Measurements from ENCODE around the gene ERVH48-1.
"Not testable (repeated sequence)": the region's sequence is repeated elsewhere in the genome, so short reads cannot be mapped to it uniquely, and the experiment has no call there.

ERVH48-1 gene

DNA sequence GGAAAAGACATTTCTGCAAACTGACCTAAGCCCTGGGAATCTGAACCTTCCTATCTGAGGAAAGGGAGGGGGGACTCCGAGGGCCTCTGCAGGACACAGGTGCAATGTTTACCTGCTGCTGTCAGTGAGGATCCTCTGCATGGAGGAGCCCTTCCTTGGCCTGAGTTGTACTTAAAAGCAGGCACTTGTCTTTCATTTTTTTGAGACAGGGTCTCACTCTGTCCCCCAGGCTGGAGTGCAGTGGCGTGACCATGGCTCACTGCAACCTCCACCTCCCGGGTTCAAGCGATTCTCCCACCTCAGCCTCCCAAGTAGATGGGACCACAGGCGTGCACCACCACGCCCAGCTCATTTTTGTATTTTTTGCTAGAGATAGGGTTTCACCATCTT is 13.2 kb upstream of the ERVH48-1 start:
- DNase-seq: not testable (repeated sequence)

DNA sequence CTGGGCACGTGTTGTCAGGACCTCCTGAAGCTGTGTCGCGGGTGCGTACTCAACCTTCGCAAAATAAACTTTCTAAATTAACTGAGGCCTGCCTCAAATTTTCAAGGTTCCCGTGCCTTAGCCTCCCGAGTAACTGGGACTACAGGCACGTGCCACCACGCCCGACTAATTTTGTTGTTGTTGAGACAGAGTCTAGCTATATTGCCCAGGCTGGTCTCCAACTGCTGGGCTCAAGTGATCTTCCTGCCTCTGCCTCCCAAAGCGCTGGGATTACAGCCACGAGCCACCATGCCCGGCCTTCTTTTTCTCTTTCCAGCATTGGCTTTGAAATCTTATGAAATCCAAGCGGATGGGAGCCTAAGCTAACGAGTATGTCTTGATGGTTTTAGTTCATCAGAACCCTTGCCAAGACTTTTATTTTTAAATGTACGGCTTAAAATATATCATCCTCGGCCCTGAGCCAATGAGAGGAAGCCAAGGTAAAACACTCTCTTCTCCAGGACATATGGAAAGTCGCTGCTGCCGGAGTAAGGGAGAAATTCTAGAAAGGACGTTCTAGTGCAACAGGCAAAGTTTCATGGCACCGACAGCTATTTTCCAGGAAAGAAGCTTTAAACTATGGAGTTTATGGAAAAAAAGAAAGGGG is 12.7 kb upstream of the ERVH48-1 start:
- DNase-seq: no peak

DNA sequence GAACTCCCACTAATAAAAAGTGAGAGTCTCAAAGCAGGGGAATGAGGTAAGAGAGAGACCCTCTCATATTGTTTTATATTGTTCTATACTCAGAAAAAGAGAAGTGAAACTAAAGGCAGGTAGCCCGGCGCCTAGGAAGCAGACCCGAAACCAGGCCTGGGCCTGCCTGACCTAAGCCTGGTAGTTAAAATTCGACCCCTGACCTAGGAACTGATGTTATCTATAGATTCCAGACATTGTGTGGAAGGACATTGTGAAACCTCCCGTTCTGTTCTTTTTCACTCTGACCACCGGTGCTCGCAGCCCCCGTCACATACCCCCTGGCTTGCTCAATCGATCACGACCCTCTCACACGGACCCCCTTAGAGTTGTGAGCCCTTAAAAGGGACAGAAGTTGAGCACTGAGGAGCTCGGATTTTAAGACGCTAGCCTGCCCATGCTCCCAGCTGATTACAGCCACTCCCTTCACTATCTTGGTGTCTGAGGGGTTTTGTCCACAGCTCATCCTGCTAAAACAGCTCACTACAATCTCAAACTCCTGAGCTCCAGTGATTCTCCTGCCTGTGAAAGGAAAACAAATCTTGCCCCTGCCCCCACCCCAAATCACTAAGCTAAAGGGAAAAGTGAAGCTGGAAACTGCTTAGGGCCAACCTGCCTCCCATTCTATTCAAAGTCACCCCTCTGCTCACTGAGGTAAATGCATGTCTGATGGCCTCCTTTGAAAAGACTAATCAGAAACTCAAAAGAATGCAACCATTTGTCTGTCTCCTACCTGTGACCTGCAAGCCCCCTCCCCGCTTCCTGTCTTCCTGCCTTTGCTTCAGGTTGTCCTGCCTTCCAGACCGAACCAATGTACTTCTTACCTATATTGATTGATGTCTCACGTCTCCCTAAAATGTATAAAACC is 11.9 kb upstream of the ERVH48-1 start:
- DNase-seq: not testable (repeated sequence)

DNA sequence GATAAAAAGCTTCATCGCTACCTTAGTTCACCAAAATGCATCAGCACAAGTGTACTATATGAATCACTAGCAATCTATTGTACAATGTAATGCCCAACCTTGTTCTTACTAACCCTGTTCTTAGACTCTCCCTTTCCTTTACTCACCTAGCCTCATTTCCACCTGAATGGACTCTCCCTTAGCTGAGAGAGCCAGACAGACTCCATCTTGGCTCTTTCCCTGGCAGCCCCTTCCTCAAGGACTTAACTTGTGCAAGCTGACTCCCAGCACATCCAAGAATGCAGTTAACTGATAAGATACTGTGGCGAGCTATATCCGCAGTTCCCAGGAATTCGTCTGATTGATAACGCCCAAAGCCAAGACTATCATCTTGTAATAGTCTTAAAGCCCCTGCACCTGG is 10.9 kb upstream of the ERVH48-1 start:
- DNase-seq: not testable (repeated sequence)

DNA sequence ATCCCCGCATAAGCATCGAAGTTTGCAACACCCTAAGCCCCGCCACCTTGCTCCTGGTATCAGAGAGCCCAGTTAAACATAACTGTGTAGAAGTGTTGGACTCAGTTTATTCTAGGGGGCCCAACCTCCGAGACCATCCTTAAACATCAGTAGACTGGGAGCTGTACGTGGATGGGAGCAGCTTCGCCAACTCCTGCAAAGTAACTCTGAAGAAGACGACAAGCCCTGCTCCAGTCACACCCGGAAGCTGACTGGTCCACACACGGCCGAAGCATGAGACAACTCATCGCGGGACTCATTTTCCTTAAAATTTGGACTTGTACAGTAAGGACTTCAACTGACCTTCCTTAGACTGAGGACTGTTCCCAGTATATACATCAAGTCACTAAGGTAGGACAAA is 8.5 kb upstream of the ERVH48-1 start:
- DNase-seq: not testable (repeated sequence)

DNA sequence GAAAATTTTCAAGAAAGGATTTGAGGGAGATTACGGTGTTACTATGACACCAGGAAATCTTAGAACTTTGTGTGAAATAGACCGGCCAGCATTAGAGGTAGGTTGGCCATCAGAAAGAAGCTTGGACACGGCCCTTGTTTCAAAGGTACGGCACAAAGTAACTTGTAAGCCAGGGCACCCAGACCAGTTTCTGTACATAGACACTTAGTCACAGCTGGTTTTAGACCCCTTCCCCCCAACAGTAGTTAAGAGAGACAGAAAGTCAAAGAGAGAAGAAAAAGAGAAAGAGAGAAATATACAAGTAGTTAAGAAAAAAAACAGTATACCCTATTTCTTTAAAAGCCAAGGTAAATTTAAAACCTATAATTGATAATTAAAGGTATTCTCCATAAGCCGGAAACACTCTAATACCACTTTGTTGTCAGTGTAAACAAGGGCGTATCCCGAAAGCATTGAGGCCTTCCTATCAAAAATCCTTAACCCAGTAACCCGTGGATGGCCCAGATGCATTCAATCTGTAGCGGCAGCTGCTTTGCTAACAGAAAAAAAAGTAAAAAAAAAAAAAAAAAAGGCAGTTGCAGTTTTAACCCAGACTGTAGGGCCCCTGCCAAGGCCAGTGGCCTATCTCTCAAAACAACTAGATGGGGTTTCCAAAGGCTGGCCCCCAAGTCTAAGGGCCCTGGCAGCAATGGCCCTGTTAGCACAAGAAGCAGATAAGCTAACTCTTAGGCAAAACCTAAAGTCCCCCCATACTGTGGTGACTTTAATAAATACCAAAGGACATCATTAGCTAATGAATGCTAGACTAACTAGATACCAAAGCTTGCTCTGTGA is 7.9 kb upstream of the ERVH48-1 start:
- DNase-seq: not testable (repeated sequence)

DNA sequence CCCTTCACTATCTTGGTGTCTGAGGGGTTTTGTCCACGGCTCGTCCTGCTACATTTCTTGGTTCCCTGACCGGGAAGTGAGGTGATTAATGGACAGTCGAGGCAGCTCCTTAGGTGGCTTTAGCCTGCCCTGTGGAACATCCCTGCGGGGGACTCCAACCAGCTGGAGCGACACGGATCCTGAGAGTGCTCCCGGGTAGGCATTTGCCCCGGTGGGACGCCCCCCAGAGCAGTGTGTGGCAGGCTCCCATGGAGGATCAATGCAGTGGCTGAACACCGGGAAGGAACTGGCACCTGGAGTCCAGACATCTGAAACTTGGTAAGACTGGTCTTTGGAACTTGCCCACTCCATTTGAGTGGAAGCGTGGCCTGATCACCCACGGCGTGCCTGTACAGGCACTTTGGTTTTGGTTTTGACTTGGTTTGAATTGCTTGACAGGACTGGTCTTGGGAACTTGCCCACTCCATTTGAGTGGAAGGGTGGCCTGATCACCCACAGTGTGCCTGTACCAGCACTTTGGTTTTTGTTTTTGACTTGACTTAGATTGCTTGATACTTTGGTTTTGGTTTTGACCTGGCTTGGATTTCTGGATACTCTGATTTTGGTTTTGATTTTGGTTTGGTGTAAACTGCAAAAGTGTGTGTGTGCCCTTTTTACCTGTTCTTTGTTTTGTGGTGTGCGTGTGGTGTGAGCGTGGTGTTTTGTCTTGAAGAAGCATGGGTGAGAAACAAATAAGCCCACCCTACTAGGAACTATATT is 7.1 kb upstream of the ERVH48-1 start:
- not testable (repeated sequence) for DNase-seq

DNA sequence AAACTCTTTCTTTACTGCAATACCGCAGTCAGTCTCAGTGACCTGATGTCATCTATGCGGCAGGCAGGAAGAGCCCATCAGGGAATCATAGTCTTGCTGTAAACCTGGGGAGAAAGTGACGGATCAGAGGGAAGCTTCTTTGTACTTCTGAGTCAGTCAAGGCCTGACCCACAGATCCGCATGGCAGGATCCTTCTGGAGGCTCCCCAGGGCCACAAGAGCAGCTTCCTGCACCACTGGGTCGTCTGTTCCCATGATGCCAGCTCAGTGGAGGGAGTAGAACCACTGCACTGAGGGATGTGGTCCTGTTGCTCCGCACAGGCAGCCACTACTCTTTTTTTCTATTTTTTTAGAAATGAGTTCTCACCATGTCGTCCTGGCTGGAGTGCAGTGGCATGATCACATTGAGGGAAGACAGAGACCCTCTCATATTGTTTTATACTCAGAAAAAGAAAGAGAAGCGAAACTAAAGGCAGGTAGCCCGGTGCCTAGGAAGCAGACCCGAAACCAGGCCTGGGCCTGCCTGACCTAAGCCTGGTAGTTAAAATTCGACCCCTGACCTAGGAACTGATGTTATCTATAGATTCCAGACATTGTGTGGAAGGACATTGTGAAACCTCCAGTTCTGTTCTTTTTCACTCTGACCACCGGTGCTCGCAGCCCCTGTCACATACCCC is 6.3 kb upstream of the ERVH48-1 start:
- no peak for DNase-seq

DNA sequence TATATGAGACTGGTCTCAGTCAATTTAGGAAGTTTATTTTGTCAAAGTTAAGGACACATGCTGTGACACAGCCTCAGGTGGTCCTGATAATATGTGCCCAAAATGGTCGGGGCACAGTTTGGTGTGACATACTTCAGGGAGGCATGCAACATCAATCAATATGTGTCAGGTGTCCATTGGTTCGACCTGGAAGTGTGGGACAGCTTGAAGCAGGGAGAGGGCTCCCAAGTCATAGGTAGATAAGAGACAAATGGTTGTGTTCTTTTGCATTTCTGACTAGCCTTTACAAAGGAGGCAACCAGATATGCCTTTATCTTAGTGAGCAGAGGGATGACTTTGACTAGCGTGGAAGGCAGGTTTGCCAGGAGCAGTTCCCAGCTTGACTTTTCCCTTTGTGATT is 4.5 kb upstream of the ERVH48-1 start:
- no peak for DNase-seq

DNA sequence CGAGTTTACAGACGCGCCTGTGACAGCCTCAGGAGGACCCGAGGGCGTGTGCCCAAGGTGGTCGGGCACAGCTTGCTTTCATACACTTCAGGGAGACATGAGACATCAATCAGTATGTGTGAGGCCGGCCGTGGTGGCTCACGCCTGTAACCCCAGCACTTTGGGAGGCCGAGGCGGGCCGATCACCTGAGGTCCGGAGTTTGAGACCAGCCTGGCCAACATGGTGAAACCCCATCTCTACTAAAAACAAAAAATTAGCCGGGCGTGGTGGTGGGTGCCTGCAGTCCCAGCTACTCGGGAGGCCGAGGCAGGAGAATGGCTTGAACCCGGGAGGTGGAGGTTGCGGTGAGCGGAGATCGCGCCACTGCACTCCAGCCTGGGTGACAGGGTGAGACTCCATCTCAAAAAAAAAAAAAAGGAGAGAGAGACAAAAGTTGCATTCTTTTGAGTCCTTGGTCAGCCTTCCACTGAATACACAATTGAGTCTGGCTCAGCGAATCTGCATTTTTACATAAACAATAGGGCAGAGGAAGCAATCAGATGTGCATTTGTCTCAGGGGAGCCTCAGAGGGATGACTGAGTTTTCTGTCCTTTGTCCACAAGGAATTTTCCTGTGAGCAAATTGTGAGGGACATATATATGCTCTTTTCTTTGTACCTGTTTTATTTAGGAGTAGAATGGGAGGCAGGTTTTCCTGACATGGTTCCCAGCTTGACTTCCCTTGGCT is 2.2 kb upstream of the ERVH48-1 start:
- DNase-seq: not testable (repeated sequence)

DNA sequence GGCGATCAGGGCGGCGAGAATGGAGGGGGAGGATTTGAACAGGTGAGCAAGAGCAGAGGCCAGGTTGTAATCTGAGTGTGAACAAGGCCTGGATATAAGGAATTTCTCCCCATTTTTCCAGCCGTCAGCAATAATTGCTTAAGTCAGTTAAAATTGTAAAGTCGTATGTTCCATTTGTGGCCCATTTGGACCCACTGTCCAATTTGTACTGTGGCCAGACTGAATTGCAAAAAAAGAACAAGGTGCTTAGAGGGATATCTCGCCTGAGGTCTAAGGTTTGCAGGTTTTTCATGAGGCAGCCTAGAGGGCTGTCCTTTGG is 1.0 kb downstream of the ERVH48-1 start:
- DNase-seq: no peak

DNA sequence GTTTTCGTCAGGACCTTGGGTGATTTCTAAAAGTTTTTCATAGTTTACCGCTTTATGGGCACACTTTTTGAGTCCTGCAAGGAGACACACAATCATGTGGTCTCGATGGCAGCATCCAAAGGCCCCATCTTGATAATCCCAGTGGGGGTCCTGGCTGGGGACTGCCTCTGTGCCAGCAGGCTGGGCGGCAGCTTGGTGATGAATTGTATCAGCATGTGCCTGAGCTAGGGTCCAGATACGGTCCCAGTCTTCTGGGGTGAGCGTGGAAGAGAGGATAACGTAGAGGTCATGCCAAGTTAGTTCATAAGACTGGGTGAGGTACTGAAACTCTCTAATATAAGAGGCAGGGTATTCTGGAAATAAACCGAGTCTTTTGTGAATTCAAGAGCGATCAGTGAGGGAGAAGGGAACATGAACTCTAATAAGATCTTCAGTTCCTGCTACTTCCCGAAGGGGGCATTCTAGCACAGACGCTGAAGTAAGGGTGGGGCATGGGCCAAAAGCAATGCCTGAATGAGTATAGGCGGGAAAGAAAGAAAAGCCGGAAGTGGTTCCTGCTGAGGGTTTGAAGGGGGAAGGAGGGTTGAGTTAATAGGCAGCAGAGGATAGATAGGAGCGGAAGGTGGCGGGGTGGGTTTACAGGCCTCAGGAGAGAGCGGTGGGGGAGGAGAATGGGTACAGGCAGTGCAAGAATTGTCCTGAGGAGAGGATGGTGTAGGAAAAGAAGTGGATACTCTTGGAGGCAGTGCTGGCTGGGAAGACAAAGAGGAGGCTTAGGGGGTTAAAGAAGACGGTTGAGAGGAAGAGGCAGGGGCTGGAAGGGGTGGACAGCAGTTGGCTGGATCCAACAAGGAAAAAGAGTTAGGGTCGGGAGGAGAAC is 1.6 kb downstream of the ERVH48-1 start:
- DNase-seq: peak in 3 of 4 experiments; percentile 15 to 47 (median 44)

DNA sequence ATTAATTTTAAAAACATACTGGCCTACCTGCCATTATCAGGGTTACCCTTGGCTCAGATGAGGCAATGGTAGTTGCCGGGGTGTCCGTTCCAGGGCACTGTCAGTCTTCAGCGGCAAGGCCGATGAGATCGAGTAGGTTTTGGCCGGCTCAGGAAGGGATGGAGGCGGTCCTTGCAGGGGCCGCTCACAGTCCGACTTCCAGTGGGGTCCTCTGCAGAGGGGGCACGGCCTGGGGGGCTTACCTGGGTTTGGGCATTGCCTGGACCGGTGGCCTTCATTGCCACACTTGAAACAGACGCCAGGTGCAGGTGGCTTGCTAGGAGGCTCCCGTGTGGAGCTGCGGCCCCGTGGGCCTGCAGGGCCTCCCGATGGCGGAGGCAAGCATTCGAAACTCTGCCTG is 2.5 kb downstream of the ERVH48-1 start:
- no peak for DNase-seq

DNA sequence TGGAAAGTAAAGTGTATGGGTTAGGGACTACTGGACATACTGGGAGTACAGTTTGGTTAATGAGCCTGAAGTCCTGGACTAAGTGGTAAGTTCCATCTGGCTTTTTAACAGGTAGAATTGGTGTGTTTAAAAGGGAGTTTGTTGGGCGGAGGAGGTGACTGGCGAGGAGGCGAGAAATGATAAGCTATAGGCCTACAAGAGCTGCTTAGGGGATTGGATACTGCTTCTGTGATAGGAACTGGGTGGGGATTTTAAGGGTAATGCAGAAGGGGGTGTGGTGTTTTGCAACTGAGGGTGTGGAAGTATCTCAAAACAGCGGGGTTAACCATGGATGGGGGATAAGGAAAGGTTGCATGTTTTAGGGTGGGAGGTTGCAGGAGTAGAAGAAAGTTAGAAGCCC is 3.5 kb downstream of the ERVH48-1 start:
- DNase-seq: no peak

DNA sequence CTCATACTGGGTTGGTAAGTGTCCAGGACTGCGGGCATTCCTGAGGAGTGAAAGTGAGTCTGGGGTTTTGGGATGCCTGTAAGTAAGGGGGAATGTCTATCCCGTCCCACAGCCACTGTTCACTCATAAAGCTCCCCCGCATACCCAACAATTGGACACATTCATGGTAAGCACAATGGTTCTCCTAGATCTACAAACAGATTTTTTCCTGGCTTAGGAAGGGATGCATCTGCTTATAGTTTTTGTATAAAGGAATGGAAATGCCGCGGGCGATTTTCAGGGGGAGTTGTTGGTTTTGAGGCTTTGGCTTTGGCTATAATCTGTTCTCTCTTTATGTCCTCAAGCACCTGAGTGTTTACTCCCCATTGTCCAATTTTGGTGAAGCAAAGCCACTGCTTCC is 7.1 kb downstream of the ERVH48-1 start:
- no peak for DNase-seq

DNA sequence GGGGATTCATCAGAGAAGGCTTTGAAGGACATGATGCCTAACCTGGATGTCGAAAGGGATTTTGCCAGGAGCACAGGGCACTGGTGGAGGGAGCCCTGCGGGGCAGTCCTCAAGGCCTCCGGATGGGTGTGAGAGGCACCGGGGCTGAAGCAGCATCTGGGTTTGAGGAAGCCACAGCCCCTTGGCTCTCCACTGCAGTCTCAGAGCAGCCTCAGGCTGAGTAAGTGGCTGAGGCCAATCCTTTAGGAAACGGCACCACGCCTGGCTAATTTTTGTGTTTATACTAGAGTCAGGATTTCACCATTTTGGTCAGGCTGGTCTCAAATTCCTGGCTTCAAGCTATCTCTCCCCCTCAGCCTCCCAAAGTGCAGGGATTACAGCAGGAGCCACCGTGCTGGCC is 12.0 kb downstream of the ERVH48-1 start:
- no peak for DNase-seq

DNA sequence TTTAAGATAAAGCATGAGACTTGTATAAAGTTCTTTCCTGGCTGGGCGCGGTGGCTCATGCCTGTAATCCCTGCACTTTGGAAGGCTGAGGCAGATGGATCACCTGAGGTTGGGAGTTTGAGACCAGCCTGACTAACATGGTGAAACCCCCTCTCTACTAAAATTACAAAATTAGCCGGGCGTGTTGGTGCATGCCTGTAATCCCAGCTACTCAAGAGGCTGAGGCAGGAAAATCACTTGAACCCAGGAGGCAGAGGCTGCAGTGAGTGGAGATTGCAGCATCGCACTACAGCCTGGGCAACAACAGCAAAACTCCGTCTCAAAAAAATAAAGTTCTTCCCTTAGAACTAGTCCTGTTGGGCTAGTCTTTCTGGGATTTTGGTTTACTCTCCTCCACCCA is 13.5 kb downstream of the ERVH48-1 start:
- DNase-seq: not testable (repeated sequence)

DNA sequence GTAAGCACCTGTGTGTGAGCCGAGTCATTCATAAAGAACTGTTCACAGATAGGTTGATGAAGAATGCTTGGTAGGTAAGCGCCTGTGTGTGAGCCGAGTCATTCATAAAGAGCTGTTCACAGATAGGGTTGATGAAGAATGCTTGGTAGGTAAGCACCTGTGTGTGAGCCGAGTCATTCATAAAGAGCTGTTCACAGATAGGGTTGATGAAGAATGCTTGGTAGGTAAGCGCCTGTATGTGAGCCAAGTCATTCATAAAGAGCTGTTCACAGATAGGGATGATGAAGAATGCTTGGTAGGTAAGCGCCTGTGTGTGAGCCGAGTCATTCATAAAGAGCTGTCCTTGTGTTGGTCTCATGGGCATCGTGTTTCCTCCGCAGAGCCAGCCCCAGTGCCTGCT is 16.9 kb downstream of the ERVH48-1 start:
- DNase-seq: not testable (repeated sequence)

DNA sequence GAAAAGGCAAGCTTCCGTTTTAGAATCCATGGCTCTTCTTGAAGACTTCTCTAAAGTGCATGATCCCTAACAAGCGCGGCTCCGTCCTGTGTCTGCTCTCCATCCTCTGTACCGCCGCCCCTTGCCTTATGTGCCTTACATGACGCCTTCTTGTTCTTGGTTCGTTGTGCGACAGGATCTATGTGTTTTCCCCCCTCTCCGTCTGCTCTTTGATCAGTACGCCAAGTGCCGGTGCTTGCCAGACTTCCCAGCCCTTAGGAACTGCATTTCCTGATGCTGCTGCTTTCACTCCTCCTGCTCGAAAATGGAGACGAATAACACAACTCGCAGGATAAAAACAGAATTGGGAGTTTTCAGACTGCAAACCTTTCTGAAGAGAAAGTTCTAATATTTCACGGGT is 19.2 kb downstream of the ERVH48-1 start:
- DNase-seq: no peak

DNA sequence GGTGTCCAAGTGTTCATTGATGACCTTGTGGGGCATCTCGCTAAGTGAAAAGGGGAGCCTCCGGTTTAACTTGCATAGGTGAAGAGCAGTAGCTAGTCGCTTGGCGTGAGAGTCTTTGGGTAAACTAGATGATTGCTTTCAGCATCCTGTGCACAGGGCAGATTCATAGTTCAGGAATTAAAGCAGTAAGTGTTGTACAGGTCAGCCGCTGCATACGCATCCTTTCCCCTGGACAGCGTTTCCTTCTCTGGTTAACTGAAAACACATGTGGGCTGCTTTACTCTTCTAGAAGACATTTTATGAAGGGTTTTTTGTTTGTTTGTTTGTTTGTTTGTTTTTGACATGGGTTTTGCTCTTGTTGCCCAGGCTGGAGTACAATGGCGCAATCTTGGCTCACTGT is 20.2 kb downstream of the ERVH48-1 start:
- DNase-seq: no peak

Data from activated naive CD4-positive, alpha-beta T cell (primary cell).